Gastrocnemius medialis (tissue), 4 donors: ENCODE measurements around the gene ADPRS.

ENCODE experiments used
- CTCF ChIP-seq, 5 experiments: fragments of 450-650 bp in 3 of 5; fragments of 200-600 bp in 2 of 5; sonication (generic) in 2 of 5; IDR thresholded peaks in 4 of 5; conservative IDR thresholded peaks in 1 of 5; 1 replicate in 4 of 5; 2 replicates in 1 of 5; pipeline ENCODE4 v1.5.1; 2016 to 2019; ENCODE audit warnings: antibody characterized with exemption in 5 of 5, mild to moderate bottlenecking in 3 of 5, moderate library complexity in 3 of 5
- POLR2A ChIP-seq, 2 donors: fragments of 450-650 bp; IDR thresholded peaks; one replicate each; pipeline ENCODE4 v1.6.1; 2017; ENCODE audit warnings: antibody characterized with exemption in 2 of 2, mild to moderate bottlenecking in 2 of 2, moderate library complexity in 2 of 2

- TF ChIP-seq CTCF (IDR thresholded peaks at IDR 0.05 in 4 of 5, conservative IDR thresholded peaks at IDR 0.05 in 1 of 5) (no peak), POLR2A (IDR thresholded peaks at IDR 0.05) (no peak)
These were observed 47.1 kb downstream of the ADPRS start for GRCh38 chr1:36135796-36136195.
